GM19351 (cell line): ENCODE data around the gene RTL5.

ENCODE experiments used
- ATAC-seq: cut with Tn5 transposase; IDR thresholded peaks from one replicate; pipeline ENCODE4 v1.9.1; 2021; ENCODE audit warnings: mild to moderate bottlenecking, moderate library complexity; ENCODE audit not compliant: unreplicated experiment

RTL5 gene

DNA sequence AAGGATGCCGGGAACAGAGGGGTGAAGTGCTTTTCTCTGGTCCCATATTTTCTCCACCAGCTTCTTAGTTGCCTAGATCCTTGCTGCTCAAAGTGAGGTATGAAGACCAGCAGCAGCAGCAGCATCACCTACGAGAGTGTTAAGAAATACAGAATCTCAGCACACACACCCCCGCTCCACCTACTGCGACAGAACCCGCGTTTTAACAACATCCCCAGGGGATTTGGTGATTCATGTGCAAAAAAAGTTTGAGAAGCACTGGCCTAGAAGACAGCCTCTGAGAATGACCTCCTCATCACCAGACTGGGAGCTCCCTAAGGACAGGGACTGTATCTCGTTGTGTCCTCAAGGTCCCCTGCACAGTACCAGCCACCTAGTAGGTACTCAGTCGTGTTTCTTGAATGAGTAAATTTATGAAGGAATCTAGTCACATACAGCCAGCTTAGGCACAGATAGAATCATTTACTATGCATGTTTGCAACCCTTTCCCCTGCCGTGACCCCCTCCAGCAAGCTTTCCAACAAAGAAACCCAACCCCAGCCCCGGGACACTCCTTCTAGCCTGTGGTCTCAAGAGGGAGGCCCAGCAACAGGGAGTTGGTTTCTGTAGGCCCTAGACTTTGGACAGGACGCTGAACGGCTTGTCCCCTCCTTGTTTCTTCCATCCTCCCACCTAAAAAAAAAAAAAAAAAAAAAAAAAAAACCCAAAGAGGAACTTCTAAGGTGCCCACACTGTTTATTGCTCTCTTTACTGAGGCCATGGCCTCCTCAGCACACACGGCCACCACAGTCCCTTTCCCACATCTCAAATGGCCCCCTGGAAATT, 21.5 kb downstream of the RTL5 start:
- ATAC-seq: no peak

DNA sequence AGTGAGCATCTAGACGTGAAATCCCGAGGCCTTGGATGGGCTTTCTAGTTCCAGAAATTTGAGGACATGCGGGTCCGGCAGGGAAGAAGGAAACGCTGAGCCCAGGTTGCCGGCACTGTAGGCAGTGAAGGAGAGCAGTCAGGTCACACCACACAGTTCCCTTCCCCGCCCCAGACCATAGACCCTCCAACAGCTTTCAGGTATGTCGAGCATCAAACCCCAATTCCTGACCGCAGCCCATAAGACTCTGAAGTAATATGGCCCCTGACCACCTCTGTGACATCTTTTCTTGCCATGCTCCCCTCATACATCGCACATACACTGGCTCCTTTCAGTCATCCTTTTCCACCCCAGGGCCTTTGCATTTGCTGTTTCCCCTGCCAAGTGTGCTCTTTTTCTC, 23.0 kb downstream of the RTL5 start:
- no peak for ATAC-seq

DNA sequence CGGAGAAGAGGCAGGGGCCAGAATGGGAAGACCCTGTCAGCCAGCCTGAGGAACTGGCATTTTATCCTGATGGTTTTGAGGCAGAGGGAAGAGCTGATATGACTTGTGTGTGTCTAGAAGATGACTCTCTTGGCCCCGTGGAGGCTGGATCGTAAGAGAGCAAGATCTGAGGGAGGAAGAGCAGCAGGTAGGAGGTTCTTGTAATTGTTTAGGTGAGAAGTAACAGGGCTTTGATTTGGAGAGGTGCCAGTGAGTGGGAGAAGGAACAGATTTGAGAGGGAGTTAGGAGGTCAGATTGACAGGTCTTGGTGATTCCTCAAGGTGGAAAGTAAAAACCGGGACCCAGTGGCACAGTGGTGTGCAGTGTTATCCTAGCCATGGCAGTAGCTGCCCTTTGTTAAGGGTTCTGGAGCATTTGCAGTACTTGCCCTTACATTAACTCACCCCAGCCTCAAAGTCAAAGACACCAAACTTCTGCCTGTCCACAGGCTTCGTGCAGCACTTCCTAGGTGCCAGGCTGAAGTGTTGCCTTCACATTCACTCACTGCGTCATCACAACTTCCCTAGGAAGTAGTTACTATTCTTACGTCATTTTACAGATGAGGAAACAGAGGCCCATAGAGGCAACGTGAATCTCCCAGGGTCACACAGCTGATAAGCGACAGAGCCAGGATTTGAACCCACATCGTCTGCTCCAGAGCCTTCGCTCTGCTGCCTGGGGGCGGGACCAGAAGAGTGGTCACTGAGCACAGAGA, 23.7 kb downstream of the RTL5 start:
- ATAC-seq: no peak

DNA sequence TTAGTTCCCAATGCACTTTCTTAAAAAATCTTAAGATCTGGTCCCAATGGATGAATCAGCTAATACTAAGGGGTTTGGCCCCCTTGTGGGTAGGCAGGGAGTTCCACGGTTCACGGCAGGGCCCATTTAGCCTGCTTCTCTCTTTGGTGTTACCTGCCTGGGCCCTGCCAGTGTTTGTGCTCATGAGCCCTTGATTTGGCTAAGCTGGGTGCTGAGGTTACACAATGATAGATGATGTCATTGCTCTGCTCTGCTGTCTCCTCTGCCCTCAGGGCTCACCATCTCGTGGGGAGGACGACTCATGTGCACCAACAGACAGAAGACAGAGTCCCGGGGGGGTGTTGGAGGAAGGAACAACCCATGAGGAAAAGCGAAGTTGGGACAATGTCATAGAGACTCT, 24.4 kb downstream of the RTL5 start:
- ATAC-seq: no peak

DNA sequence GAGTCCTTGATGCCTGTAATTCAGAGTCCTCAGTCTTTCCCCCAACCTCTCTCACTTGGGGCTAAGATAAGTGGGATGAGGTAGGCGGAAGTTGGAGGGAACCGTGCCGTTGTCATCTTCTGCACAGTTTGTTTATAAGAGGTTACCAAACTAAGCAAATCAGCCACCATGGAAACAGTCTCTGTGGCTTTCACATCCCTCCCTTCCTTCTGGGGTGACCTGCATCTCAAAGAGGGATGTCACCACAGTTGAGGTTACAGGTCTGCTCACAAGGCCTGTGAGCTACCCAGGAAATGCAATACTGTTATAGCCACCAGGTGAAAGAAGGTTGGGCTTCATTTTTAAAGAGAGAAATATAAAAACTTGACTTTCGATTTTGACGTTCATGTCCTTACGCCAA, 26.3 kb downstream of the RTL5 start:
- peak; percentile 52 for ATAC-seq

DNA sequence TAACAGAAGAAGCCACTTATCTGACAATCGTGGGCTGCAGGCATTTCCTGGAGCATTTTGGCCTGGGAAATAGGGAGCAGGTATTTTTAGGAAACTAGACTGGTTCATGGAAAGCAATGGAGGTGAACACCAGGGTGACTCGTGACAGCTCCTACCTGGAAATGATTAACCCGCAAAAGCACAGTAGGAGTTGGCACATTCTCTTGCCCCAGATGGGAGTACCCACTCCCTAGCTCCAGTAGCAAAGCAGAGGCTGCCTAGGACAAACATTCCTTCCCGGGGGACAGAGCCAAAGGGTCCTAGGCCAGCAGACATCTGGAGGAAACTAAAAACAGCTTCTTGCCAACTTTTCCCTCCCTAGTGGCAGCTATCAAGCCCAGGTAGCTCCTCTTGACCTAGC, 29.0 kb downstream of the RTL5 start:
- no peak for ATAC-seq

DNA sequence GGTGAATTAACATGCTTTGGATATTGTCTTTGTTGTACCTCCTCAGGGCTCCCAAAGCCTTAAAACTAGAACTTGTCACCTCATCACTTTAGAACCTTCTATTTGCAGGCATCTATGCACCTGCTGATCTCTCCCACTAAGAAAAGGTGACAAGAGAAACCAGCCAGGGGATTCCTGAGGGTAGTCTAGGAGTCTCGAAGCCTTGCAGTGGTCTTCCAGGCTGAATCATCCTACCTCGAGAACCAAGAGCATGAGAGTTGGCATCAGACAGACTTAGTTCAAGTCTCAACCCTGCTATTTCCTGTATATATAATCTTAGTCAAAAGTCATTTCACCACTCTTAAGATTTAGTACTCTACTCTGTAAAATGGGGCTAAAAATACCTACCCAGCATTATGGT, 29.6 kb downstream of the RTL5 start:
- ATAC-seq: no peak

DNA sequence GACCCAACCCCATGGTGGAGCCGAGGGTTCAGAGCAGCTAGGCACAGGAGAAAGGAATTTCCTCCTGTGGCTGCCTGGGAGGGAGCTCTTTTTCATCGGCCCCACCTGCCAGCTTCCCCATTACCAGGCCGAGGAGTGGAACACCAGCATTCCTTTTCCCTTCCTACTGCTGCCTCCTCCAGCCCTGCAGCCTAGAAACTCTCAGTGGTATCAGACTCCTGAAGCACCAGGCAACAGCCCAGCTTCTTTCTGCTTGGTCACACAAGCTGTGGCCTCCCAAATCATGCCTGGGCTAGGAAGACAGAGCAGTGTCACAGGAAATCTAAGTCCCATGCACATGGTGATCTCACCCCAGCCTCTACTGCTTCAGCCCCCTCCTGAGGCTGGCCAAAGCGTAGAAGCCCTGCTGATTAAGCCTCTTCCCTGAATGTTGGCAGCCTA, 30.1 kb downstream of the RTL5 start:
- ATAC-seq: no peak

DNA sequence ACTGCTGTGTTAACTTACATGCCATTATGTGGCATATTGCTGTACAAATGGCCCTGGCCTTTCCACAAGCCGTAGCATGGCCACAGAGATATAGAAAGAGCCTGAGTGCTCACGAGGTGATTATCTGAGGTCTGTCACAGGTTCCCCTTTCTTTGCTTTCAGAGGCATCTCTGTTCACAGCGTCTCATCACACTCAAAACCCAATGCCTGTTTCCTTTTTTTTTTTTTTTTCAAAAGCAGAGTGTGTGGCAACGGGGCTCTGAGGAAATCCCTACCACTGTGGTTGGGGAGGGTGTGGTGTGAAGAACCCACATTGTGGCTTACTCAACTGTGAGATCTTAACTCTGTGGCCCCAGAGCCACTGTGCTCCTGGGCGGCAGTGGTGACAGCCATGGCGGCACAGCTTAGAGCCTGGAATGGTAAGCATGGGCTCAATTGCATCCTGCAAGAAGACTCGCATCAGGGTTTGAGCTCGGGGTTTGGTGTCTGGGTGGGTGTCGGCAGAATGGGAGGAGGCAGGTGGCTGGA, 30.8 kb downstream of the RTL5 start:
- peak; percentile 81 for ATAC-seq

DNA sequence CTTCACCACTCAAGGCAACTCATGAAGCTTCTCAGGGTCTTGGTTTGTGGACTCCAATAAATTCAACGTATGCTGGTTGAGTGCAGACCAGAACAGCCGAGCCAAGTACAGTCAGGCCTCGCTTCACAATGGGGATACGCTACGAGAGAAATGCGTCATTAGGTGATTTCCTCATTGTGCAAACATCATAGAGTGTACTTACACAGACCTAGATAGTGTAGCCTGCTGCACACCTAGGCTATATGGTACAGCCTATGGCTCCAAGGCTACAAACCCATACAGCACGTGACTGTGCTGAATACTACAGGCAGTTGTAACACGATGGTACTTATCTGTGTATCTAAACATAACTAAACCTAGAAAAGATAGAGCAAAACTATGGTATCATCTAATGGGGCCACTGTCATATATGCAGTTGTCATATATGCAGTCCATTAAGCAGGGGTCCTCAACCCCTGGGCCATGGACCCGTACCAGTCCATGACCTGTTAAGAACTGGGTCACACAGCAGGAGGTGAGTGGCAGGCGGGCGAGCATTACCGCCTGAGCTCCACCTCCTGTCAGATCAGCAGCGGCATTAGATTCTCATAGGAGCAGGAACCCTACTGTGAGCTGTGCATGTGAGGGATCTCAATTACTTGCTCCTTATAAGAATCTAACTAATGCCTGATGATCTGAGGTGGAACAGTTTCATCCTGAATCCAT, 31.5 kb downstream of the RTL5 start:
- ATAC-seq: no peak

DNA sequence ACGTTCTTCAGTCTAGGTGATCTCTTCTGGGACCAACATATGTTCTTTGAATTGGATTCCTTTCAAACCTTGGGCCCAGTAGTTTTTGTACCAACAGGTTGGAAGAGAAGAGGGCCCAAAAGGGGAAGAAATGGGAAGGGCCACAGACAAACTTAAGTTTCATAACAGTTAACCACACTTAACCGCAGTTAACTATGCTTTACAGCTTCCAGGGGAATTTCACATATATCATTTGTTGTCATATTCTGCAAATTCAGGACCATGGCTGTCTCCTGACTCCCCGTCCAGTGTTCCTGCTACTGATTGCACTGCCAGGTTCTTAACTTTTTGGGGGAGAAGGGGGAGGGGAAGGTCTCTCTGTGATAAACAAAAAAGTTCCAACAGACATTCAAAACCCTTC, 34.6 kb downstream of the RTL5 start:
- ATAC-seq: no peak

DNA sequence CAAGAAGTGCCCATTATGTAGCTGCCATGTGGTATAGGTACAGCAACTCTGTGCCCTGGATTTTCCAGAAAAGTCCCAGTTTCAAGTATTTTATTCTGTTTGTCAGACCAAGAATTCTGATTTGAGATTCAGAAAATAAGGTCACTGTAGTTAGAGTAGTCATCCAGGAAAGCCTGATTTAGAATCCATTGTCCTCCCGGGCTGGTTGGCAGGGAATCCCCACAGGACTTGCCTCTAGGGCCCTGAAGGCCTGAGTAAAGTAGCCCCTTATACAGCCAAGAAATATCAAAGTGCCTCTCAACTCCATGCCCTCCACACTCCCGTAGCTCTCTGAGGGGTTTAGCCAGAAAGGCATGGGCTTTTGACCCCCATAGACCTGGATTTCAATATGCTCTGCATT, 36.3 kb downstream of the RTL5 start:
- no peak for ATAC-seq

DNA sequence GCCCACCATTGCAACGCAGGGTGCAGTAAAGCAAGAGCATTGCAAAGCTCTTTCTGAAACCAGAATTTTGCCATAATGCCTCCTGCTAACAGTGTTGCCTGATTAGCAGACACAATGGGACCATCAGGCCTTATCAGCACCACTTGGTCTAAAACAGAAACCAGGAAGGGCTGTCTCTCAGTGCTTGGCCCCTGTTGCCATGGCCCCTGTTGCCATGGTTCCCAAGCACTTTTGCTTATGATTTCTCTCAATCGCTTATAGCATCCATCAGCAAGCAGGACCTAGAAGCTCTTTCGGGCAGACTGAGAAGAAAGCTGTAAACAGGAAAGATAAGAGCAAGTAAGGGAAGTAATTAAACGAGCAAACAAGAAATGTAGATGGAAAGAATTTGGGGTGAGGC, 36.8 kb downstream of the RTL5 start:
- ATAC-seq: peak; percentile 99

DNA sequence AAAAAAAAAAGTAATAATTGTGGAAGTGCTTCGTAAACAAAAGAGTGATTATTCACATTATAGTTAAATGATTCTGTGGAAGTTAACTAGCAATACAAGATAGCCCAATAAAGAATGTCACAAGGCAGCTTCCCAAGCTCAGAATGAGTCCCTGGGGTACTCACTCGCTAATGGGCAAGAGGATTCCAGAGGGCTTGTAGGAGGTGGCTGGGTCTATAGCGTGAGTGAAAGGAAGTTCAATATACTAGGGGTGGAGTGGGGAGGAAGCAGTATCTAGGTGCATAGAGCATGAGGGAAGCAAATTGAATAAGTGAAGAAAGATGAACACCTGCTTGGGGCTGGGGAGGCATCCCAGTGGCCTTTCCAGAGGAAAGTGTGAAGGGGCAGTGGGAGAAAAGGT, 42.5 kb downstream of the RTL5 start:
- no peak for ATAC-seq

DNA sequence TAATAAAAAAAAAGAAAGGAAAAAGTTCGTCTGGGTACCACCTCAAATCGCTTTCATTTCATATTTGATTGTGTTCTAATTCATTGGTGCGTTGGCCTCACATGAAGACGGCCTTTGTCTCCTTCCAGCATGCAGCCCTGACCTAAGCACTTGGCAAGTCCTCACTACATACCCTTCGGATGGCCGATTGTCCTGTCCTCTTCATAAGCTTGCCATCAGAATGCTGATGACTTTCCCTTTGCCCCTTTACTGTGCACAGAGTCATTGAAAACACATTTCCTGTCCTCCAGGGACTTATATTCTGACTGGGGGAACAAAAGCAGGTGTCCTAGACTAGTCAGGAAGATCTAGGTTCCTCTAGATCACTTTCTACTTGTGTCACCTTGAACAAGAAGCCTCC, 43.0 kb downstream of the RTL5 start:
- no peak for ATAC-seq

DNA sequence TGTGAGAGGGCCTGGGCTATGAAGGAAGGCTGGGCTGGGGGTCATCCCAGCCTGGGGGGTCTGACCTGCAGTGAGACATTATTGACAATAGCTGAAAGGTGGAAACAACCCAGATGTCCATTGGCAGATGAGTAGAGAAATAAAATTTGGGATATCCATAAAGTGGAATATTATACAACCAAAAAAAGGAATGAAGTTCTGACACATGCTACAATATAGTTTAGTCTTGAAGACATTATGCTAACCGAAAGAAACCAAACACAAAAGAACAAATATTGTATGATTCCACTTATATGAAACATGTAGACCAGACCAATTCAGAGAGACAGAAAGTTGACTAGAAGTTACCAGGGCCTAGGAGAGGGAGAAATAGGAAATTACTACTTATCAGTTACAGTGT, 44.7 kb downstream of the RTL5 start:
- ATAC-seq: no peak

DNA sequence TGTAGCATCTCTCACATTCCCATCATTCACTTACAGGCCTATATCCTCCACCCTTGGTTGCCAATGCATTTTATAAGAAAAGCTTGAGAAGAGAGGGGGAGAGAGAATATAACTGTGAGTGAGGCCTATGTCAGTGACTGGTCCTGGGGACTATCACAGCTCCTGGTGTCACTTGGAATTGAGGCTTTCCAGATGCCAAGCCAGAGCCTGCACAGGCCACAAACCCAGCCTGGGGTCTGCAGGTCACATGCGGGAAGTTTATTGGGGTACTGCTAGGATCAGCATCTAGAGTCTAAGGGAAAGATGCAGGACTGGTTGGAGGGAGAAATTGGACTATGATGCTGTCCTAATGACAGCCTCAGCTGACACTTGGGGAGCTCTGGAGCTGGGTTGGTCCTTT, 47.6 kb downstream of the RTL5 start:
- ATAC-seq: no peak

DNA sequence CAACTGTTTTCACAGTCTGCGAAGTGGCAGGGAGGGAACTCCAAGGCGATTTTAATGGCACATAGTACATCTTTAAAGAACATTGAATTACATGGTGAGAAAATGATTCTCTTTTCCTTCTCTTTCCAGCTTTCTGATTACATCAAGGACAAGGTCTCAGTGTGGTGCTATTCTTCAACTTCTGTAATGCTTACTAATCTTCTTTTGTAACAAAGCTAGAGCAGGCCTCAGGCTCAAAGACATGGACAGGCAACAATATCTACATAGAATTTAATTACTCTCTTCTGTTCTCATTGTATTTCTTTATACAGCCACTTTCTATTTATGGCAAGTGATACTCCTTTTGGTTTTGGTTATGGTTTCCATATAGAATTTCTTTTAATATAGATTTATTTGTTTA, 48.4 kb downstream of the RTL5 start:
- ATAC-seq: no peak

DNA sequence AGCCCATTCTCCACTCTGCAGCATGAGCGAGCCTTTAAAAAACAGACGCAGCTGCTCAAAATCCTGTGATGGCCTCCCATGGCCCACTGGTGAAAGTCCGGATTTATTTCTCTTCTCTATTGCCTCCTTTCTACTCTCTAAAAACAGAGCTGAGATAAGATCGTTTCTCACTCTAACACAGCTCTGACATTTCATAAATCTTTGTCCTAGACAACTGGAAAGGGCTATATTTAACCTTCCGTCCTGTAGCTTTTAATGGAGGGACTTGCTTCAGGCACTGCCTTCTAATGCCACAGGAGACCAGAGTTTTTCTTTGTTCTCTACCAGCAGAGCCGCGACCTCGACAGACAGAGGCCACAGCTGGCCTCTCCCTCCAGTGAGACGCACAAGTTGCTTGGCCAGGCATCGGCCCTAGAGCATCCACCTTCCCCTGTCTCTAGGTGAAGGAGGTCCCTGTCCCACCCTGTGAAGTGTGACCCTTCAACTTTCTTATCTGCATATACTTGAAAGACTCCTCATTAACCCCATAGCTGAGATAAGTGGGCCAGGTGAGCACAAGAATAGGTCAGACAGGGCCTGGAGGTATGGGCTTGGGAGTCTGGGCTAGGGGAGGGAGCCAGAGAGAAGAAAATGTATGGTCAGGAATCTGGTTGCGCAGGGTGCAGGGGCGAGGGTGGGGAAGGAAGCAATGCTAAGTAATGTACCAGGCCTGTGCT, 50.0 kb downstream of the RTL5 start:
- no peak for ATAC-seq

DNA sequence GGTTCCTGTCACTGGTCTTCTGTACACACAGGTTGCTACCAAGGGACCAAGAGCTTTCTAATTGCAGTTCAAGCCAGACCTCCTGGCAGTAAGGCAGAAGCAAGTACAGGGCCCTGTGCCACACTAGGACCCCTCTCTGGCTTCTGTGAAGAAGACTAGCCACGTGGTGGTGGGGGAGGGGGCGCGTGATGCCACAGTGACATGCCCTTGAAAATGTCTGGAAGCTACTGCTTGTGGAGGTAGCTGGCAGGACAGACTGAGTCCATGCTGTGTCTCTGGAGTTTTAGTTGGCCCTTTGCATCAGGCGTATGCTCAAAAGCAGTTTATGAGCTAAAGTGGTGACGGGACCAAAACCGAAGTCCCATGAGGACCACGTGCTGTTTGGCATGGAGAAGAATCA, 50.9 kb downstream of the RTL5 start:
- no peak for ATAC-seq

DNA sequence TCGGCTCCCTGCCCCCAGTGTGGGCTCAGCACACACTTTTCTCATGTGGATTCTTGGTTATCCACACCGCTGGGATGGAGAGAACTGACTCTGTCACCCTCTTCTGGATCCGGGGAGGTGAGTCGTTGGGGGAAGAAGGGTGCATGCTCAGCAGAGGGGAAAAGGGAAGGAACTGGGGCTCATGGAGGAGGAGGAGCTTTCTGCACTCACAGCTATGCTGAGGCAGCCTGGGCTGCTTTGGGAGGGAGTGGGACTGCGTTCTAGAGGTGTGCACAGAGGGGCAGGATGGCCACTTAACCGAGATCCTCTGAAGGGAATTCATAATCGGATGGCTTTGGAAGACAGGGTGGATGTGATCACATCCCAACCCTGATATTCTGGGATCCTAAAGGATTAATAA, 51.6 kb downstream of the RTL5 start:
- ATAC-seq: no peak
